IMR-90 (cell line): ENCODE results near the gene CAMK2G. TPM values are rescaled to one million over a fixed set of nuclear protein-coding genes. Genes with fewer than 3 reads are reported as not detected.

Source experiments
- ATAC-seq: fragments of 200-7000 bp; cut with Tn5 transposase; 2 replicates; pipeline ENCODE4 v1.9.1; 2020; ENCODE audit warnings: low read depth, mild to moderate bottlenecking, moderate library complexity
- BruUV-seq: library from RNA; stranded (reverse); fragments of 400-500 nt; replicated peaks from 2 replicates; lab custom pipeline; 2021; lab: Mats Ljungman, UMichigan
- CTCF ChIA-PET: fragments of 300-600 bp; formaldehyde crosslinking; extraction: SDS; loops from one replicate; lab custom pipeline; 2021; ENCODE audit warnings: antibody characterized with exemption; lab: Yijun Ruan, JAX
- POLR2A ChIA-PET: fragments of 300-600 bp; sonication (Branson Sonifier 250); formaldehyde crosslinking; loops from one replicate; lab custom pipeline; 2022; ENCODE audit warnings: antibody characterized with exemption; ENCODE audit not compliant: unreplicated experiment; lab: Charles Lee
- DNase-seq: peaks from one replicate; pipeline ENCODE4 v3.0.0; 2013
- H2AFZ ChIP-seq: replicated peaks from 2 replicates; pipeline ENCODE3; 2013; ENCODE audit warnings: low read length, mild to moderate bottlenecking; ENCODE audit not compliant: poor library complexity
- H2AK5ac ChIP-seq: 2 replicates; pipeline ENCODE4 v1.6.1; 2013; ENCODE audit warnings: low read depth, low read length, inconsistent platforms
- H2AK9ac ChIP-seq: replicated peaks from 2 replicates; pipeline ENCODE3; 2013; ENCODE audit warnings: mild to moderate bottlenecking, low read depth, low read length, moderate library complexity; ENCODE audit not compliant: poor library complexity
- H2BK120ac ChIP-seq: 2 replicates; pipeline ENCODE4 v1.6.1; 2013; ENCODE audit warnings: low read depth, low read length, inconsistent platforms
- H2BK15ac ChIP-seq: 3 replicates; pipeline ENCODE4 v1.6.1; 2013; ENCODE audit warnings: low read depth, low read length, inconsistent platforms
- H2BK20ac ChIP-seq: 2 replicates; pipeline ENCODE4 v1.6.1; 2013; ENCODE audit warnings: low read depth, mild to moderate bottlenecking, inconsistent platforms, low read length, moderate library complexity
- H2BK5ac ChIP-seq: 2 replicates; pipeline ENCODE4 v1.6.1; 2013; ENCODE audit warnings: mild to moderate bottlenecking, low read depth, low read length, inconsistent platforms; ENCODE audit not compliant: poor library complexity, severe bottlenecking
- H3K14ac ChIP-seq: replicated peaks from 2 replicates; pipeline ENCODE4 v1.6.1; 2013; ENCODE audit warnings: low read depth, low read length, inconsistent platforms
- H3K18ac ChIP-seq: 2 replicates; pipeline ENCODE4 v1.6.1; 2013; ENCODE audit warnings: low read depth, low read length, control low read depth
- H3K23ac ChIP-seq: 2 replicates; pipeline ENCODE4 v1.6.1; 2013; ENCODE audit warnings: low read depth, low read length, inconsistent platforms
- H3K27ac ChIP-seq: 2 replicates; pipeline ENCODE4 v1.5.1; 2013; ENCODE audit warnings: mild to moderate bottlenecking, control low read depth, low read length; ENCODE audit not compliant: insufficient read depth
- H3K27me3 ChIP-seq: 2 replicates; pipeline ENCODE4 v1.6.1; 2013; ENCODE audit warnings: low read length; ENCODE audit not compliant: control insufficient read depth, insufficient read depth
- H3K36me3 ChIP-seq: 2 replicates; pipeline ENCODE4 v1.6.1; 2013; ENCODE audit warnings: low read length, mixed read lengths; ENCODE audit not compliant: control insufficient read depth, insufficient read depth
- H3K4ac ChIP-seq: 2 replicates; pipeline ENCODE4 v1.6.1; 2013; ENCODE audit warnings: low read depth, low read length, inconsistent platforms
- H3K4me1 ChIP-seq: 2 replicates; pipeline ENCODE4 v1.6.1; 2013; ENCODE audit warnings: low read length, mixed read lengths; ENCODE audit not compliant: control insufficient read depth, insufficient read depth
- H3K4me2 ChIP-seq: 2 replicates; pipeline ENCODE4 v1.6.1; 2013; ENCODE audit warnings: low read depth, mild to moderate bottlenecking, control low read depth, low read length, moderate library complexity
- H3K4me3 ChIP-seq: 2 replicates; pipeline ENCODE4 v1.5.1; 2013; ENCODE audit warnings: low read depth, mild to moderate bottlenecking, control low read depth, low read length, moderate library complexity; ENCODE audit not compliant: insufficient read depth
- H3K56ac ChIP-seq: 2 replicates; pipeline ENCODE4 v1.6.1; 2013; ENCODE audit warnings: low read length, inconsistent platforms; ENCODE audit not compliant: insufficient read depth; ENCODE audit errors: extremely low read depth
- H3K79me1 ChIP-seq, 2 experiments: 2 replicates each; pipeline ENCODE4 v1.6.1; 2013; ENCODE audit warnings: low read length in 2 of 2, inconsistent platforms in 1 of 2, low read depth in 1 of 2
- H3K9ac ChIP-seq: 2 replicates; pipeline ENCODE4 v1.6.1; 2013; ENCODE audit warnings: low read depth, low read length, control low read depth
- H3K9me1 ChIP-seq: 2 replicates; pipeline ENCODE4 v1.6.1; 2013; ENCODE audit warnings: low read length, inconsistent platforms; ENCODE audit not compliant: insufficient read depth
- H3K9me3 ChIP-seq: 2 replicates; pipeline ENCODE4 v1.6.1; 2013; ENCODE audit warnings: low read length; ENCODE audit not compliant: control insufficient read depth, insufficient read depth
- H4K20me1 ChIP-seq: 2 replicates; pipeline ENCODE4 v1.6.1; 2013; ENCODE audit warnings: low read length, inconsistent platforms; ENCODE audit not compliant: insufficient read depth
- H4K5ac ChIP-seq: 2 replicates; pipeline ENCODE4 v1.6.1; 2013; ENCODE audit warnings: mild to moderate bottlenecking, low read depth, low read length, control low read depth
- H4K8ac ChIP-seq, 2 experiments: 2 replicates each; pipeline ENCODE4 v1.6.1; 2013; ENCODE audit warnings: low read depth in 2 of 2, low read length in 2 of 2, control low read depth in 1 of 2, inconsistent platforms in 1 of 2
- H4K91ac ChIP-seq: 2 replicates; pipeline ENCODE4 v1.6.1; 2013; ENCODE audit warnings: low read depth, low read length, inconsistent platforms; ENCODE audit not compliant: insufficient read depth
- BHLHE40 ChIP-seq: fragments of 150-350 bp; IDR thresholded peaks from 2 replicates; pipeline ENCODE4 v1.6.1; 2016; ENCODE audit warnings: mild to moderate bottlenecking, low read depth, low read length
- CHD1 ChIP-seq: IDR thresholded peaks from 2 replicates; pipeline ENCODE4 v1.6.1; 2012; ENCODE audit warnings: low read depth, low read length, improper control_type of control experiment
- FOS ChIP-seq: fragments of 150-350 bp; IDR thresholded peaks from 2 replicates; pipeline ENCODE4 v1.6.1; 2016; ENCODE audit warnings: low read depth, low read length
- MAFK ChIP-seq: IDR thresholded peaks from 2 replicates; pipeline ENCODE4 v1.6.1; 2012; ENCODE audit warnings: low read depth, low read length, improper control_type of control experiment
- NFE2L2 ChIP-seq: fragments of 150-350 bp; IDR thresholded peaks from 2 replicates; pipeline ENCODE4 v1.6.1; 2016; ENCODE audit warnings: low read depth, mild to moderate bottlenecking, low read length
- POLR2A ChIP-seq: IDR thresholded peaks from 2 replicates; pipeline ENCODE4 v1.6.1; 2012; ENCODE audit warnings: mild to moderate bottlenecking, low read depth, low read length
- RAD21 ChIP-seq: IDR thresholded peaks from 2 replicates; pipeline ENCODE4 v1.6.1; 2012; ENCODE audit warnings: low read length, improper control_type of control experiment
- RCOR1 ChIP-seq: IDR thresholded peaks from 2 replicates; pipeline ENCODE4 v1.6.1; 2012; ENCODE audit warnings: mild to moderate bottlenecking, low read length, improper control_type of control experiment; ENCODE audit not compliant: insufficient replicate concordance
- RFX5 ChIP-seq: IDR thresholded peaks from 2 replicates; pipeline ENCODE4 v1.8.0; 2012; ENCODE audit warnings: low read depth, mild to moderate bottlenecking, low read length, moderate library complexity
- SMC3 ChIP-seq: fragments of 150-350 bp; IDR thresholded peaks from 2 replicates; pipeline ENCODE4 v1.6.1; 2016; ENCODE audit warnings: low read depth, mild to moderate bottlenecking, antibody characterized with exemption, low read length, moderate library complexity
- WGBS, 2 experiments: methylation state at CpG; one replicate each; pipeline versions ENCODE4 v1.1.5 to v1.1.7; 2013; ENCODE audit warnings: missing lambda C conversion rate in 2 of 2; ENCODE audit not compliant: insufficient read length in 1 of 2; ENCODE audit errors: extremely low coverage in 2 of 2; 5-methylcytosine and 5-hydroxymethylcytosine counted together
- dilution Hi-C: fragments of 300-500 bp; cut with HindIII; formaldehyde crosslinking; loops from one replicate; pipeline ENCODE4 v1.14.3; 2018; ENCODE audit warnings: low sequenced_read_pairs; ENCODE audit not compliant: unreplicated experiment
- in situ Hi-C: fragments of 300-500 bp; cut with MboI; formaldehyde crosslinking; loops from 3 replicates; pipeline ENCODE4 v1.14.3; 2019; ENCODE audit warnings: low sequenced_read_pairs, inconsistent platforms, mixed read lengths
- intact Hi-C: fragments of 100-400 bp; cut with micrococcal nuclease; formaldehyde crosslinking; loops from 2 replicates; pipeline ENCODE4 v1.10.0; 2022
- polyA plus RNA-seq, 3 experiments: library from polyadenylated mRNA; depleted of rRNA; stranded (reverse); fragments of >200 nt; gene quantifications; 2 replicates each; pipeline ENCODE4 v1.2.3, GENCODE V29; 2012; ENCODE audit warnings: low replicate concordance in 1 of 3
- total RNA-seq: library from RNA; depleted of rRNA; stranded (reverse); fragments of >200 nt; gene quantifications from 2 replicates; pipeline ENCODE4 v1.2.3, GENCODE V29; 2012
- TF ChIP-seq, protein P1 (sequence below): conservative IDR thresholded peaks from 2 replicates; pipeline ENCODE4 v1.5.1; 2012; ENCODE audit warnings: mild to moderate bottlenecking, low read depth, low read length, improper control_type of control experiment
- TF ChIP-seq, protein P2 (sequence below): fragments of 150-350 bp; IDR thresholded peaks from 2 replicates; pipeline ENCODE4 v1.6.1; 2017; ENCODE audit warnings: mild to moderate bottlenecking, antibody characterized with exemption, low read length, low read depth

Gene CAMK2G
- total and polyA plus RNA-seq, 2 of the 4 experiments (the other 2 are of a cell fraction) = 20.4 to 25.4 TPM

DNA sequence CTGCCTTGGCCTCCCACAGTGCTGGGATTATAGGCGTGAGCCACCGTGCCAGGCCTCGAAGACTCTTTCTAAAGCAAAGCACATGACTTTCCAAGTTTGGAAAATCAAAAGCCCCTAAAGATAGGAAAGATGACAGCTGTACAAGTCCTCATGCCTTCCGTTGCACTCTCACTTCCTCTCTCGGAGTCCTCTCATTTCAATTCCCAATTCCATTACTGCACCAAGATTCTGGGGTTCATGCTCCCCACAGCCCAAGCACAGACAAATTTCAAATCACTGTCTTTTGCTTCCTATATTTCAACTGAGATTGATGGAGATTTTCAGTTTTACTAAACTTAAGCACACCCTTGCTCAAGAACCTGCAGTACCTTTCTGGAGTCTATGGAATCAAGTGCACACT, 25.7 kb upstream of the CAMK2G start:
- Histone ChIP-seq H2BK5ac (peak overlapping the region; percentile 85), H3K9me1 (peaks cover 26% of the 10 kb centered on the region), H3K4me1 (peaks cover 10% of the 10 kb centered on the region), H3K27me3 (no peaks in the 10 kb centered on the region), H2AK5ac (peak overlapping the region; percentile 90), H3K4me2 (no peak overlapping the region), H2BK20ac (peak overlapping the region; percentile 66), H3K56ac (no peak overlapping the region), H4K20me1 (no peaks in the 10 kb centered on the region), H3K36me3 (no peaks in the 10 kb centered on the region), H2AK9ac (no peak overlapping the region), H3K4me3 (no peak overlapping the region), H3K18ac (peak overlapping the region; percentile 74; the same call in 1 of the 2 replicates), H3K9me3 (no peaks in the 10 kb centered on the region), H3K23ac (peak overlapping the region; percentile 64; the same call in 1 of the 2 replicates), H2AFZ (no peak overlapping the region), H4K8ac (peak overlapping the region; percentile 24 to 72; a peak in 3 of 4 replicates), H3K79me1 (peaks cover 0 to 7% of the 10 kb centered on the region in 2 experiments; a peak in 1 of 4 replicates), H3K14ac (peak overlapping the region; percentile 53), H2BK15ac (peak overlapping the region; percentile 95), H4K5ac (peak overlapping the region; percentile 44; the same call in 1 of the 2 replicates), H4K91ac (peak overlapping the region; percentile 76), H3K4ac (peak overlapping the region; percentile 82; the same call in 1 of the 2 replicates), H2BK120ac (peak overlapping the region; percentile 81), H3K27ac (no peak overlapping the region; the same call in 1 of the 2 replicates), H3K9ac (no peak overlapping the region)
- 100% methylated on average over 1 of the region's 5 CpGs; no CpG with 5 or more reads in 1 of the 2 experiments for WGBS, 2 experiments
- dilution Hi-C loops (no loop called here), intact Hi-C loops (no loop called here), in situ Hi-C loops (no loop called here)
- POLR2A ChIA-PET = interaction anchor here (0.6 kb wide), 1 partner anchor 106 kb away, joined by 5 read pairs; no protein-coding TSS in a partner anchor
- BruUV-seq = no TSS peak
- DNase-seq (no peak), ATAC-seq (no peak)
- TF ChIP-seq, protein P1, sequence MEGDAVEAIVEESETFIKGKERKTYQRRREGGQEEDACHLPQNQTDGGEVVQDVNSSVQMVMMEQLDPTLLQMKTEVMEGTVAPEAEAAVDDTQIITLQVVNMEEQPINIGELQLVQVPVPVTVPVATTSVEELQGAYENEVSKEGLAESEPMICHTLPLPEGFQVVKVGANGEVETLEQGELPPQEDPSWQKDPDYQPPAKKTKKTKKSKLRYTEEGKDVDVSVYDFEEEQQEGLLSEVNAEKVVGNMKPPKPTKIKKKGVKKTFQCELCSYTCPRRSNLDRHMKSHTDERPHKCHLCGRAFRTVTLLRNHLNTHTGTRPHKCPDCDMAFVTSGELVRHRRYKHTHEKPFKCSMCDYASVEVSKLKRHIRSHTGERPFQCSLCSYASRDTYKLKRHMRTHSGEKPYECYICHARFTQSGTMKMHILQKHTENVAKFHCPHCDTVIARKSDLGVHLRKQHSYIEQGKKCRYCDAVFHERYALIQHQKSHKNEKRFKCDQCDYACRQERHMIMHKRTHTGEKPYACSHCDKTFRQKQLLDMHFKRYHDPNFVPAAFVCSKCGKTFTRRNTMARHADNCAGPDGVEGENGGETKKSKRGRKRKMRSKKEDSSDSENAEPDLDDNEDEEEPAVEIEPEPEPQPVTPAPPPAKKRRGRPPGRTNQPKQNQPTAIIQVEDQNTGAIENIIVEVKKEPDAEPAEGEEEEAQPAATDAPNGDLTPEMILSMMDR = no peak
- TF ChIP-seq MAFK = no peak
- no peak for TF ChIP-seq SMC3
- TF ChIP-seq RAD21 = no peak
- TF ChIP-seq, protein P2, sequence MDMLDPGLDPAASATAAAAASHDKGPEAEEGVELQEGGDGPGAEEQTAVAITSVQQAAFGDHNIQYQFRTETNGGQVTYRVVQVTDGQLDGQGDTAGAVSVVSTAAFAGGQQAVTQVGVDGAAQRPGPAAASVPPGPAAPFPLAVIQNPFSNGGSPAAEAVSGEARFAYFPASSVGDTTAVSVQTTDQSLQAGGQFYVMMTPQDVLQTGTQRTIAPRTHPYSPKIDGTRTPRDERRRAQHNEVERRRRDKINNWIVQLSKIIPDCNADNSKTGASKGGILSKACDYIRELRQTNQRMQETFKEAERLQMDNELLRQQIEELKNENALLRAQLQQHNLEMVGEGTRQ = no peak
- TF ChIP-seq NFE2L2 = no peak
- TF ChIP-seq RFX5 = no peak
- no peak for TF ChIP-seq FOS
- TF ChIP-seq CHD1 = no peak
- no peak for TF ChIP-seq RCOR1
- no peak for TF ChIP-seq BHLHE40
- TF ChIP-seq POLR2A = no peak
- CTCF ChIA-PET = interaction anchor here (0.9 kb wide), 1 partner anchor 20 kb away, joined by 3 read pairs; no protein-coding TSS in a partner anchor
